Peyer's patch (tissue), 4 donors: Measurements from ENCODE around the gene CLTB. TPM values are rescaled to one million over a fixed set of nuclear protein-coding genes. Genes with fewer than 3 reads are reported as not detected.

Experiments used
- DNase-seq, 3 donors: peaks; one replicate each; pipeline ENCODE4 v3.0.0-alpha.2; 2017 to 2019
- H3K27ac ChIP-seq, 4 donors: fragments of 200-600 bp; sonication (generic); one replicate each; pipeline ENCODE4 v1.5.1; 2016 to 2019
- H3K27me3 ChIP-seq, 2 donors: fragments of 200-600 bp; sonication (generic); one replicate each; pipeline ENCODE4 v1.5.1; 2019
- H3K36me3 ChIP-seq, 3 donors: fragments of 200-600 bp; sonication (generic); one replicate each; pipeline ENCODE4 v1.5.1; 2016 to 2019
- H3K4me1 ChIP-seq, 4 donors: fragments of 200-600 bp; sonication (generic); one replicate each; pipeline ENCODE4 v1.5.1; 2016 to 2019
- H3K4me3 ChIP-seq, 4 donors: fragments of 200-600 bp; sonication (generic); 1 replicate in 3 of 4; 2 replicates in 1 of 4; pipeline ENCODE4 v1.5.1; 2016 to 2019; ENCODE audit warnings: mild to moderate bottlenecking in 1 of 4
- H3K9me3 ChIP-seq, 4 donors: fragments of 200-600 bp; sonication (generic); one replicate each; pipeline ENCODE4 v1.5.1; 2016 to 2019; ENCODE audit warnings: mild to moderate bottlenecking in 1 of 4
- CTCF ChIP-seq, 6 experiments: fragments of 450-650 bp in 4 of 6; fragments of 200-600 bp in 2 of 6; sonication (generic) in 1 of 6; IDR thresholded peaks; one replicate each; pipeline ENCODE4 v1.5.1; 2017 to 2019; ENCODE audit warnings: antibody characterized with exemption in 6 of 6, mild to moderate bottlenecking in 3 of 6, moderate library complexity in 1 of 6
- POLR2A ChIP-seq, 2 donors: fragments of 450-650 bp; IDR thresholded peaks; one replicate each; pipeline ENCODE4 v1.5.1; 2017; ENCODE audit warnings: antibody characterized with exemption in 2 of 2, mild to moderate bottlenecking in 2 of 2, moderate library complexity in 2 of 2
- total RNA-seq, 4 donors: library from RNA; depleted of rRNA; stranded (reverse); fragments of >200 nt; gene quantifications; one replicate each; pipeline ENCODE4 v1.1.0, GENCODE V29; 2016

The CLTB gene
- total RNA-seq, 4 donors from 2014 or later: 87.5 to 211 (median 196) TPM

- Histone ChIP-seq H3K4me1 (peaks cover 2 to 41% (median 10%) of the 10 kb centered on the region in 4 donors), H3K4me3 (peak overlapping the region in 3 of 4 donors; percentile 83 to 91 (median 91)), H3K27me3 (no peaks in the 10 kb centered on the region), H3K27ac (peak overlapping the region; percentile 84 to 98 (median 92)), H3K9me3 (no peaks in the 10 kb centered on the region), H3K36me3 (no peaks in the 10 kb centered on the region)
- DNase-seq: no peak
- TF ChIP-seq CTCF (IDR thresholded peaks at IDR 0.05): no peak
- no peak for TF ChIP-seq POLR2A (IDR thresholded peaks at IDR 0.05)
Observed at GRCh38 chr5:176416965-176417364, 626 bp upstream of the CLTB start.

DNA sequence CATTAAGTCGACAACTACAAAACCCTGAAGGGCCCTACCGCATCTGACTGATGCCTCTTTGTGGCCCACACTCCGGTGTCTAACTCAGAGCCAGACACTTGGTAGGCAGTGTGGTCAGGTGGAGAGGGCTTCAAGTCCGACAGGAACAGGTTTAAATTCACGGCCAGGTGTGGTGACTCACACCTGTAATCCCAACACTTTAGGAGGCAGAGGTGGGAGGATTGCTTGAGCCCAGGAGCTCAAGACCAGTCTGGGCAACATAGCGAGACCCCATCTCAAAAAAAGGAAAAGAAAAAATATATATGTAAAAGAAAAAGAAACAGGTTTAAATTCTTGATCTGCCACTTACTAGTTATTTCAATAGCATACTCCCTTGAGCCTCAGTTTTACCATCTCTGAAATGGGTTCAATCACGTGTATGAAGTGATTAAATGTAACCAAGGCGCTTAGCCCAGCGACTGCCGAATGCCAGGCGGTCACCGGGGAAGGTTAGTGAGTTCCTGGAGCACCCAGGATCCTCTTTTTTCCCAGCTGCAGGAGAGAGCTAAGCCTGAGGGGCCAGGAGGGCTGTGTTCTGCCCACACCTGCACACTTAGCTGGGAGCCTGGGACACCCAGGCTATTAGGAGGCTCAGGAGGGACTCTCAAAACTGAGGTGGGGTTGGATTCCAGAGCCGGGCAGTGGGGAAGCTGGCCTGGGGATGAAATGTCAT, 943 bp downstream of the CLTB start:
- Histone ChIP-seq H3K4me1 (peaks cover 2 to 50% (median 10%) of the 10 kb centered on the region in 4 donors), H3K27ac (peak overlapping the region; percentile 84 to 98 (median 92)), H3K27me3 (no peaks in the 10 kb centered on the region), H3K4me3 (peak overlapping the region; percentile 83 to 99 (median 91)), H3K36me3 (peaks cover 0 to under 1% (median 0%) of the 10 kb centered on the region in 3 donors), H3K9me3 (no peaks in the 10 kb centered on the region)
- TF ChIP-seq POLR2A (IDR thresholded peaks at IDR 0.05) (no peak), CTCF (IDR thresholded peaks at IDR 0.05) (no peak)
- no peak for DNase-seq

GRCh38 chr5:176414704-176415103, 1.6 kb downstream of the CLTB start:
- TF ChIP-seq POLR2A (IDR thresholded peaks at IDR 0.05): no peak
- TF ChIP-seq CTCF (IDR thresholded peaks at IDR 0.05): no peak
- Histone ChIP-seq H3K36me3 (peaks cover 0 to 7% (median 0%) of the 10 kb centered on the region in 3 donors), H3K27ac (peak overlapping the region in 2 of 4 donors; percentile 28 to 95), H3K9me3 (no peaks in the 10 kb centered on the region), H3K4me3 (peak overlapping the region in 2 of 4 donors; percentile 91 to 99), H3K4me1 (peaks cover 2 to 50% (median 10%) of the 10 kb centered on the region in 4 donors), H3K27me3 (no peaks in the 10 kb centered on the region)
- no peak for DNase-seq

GRCh38 chr5:176413709-176414191, 2.6 kb downstream of the CLTB start:
- no peak for DNase-seq
- no peaks in the 10 kb centered on the region for H3K9me3 ChIP-seq
- H3K4me1 ChIP-seq: peaks cover 2 to 50% (median 10%) of the 10 kb centered on the region in 4 donors
- no peaks in the 10 kb centered on the region for H3K27me3 ChIP-seq
- TF ChIP-seq CTCF (IDR thresholded peaks at IDR 0.05) (no peak), POLR2A (IDR thresholded peaks at IDR 0.05) (no peak)
- H3K4me3 ChIP-seq: peak overlapping the region in 1 of 4 donors; percentile 12
- H3K36me3 ChIP-seq: peaks cover 0 to 16% (median 0%) of the 10 kb centered on the region in 3 donors
- H3K27ac ChIP-seq: peak overlapping the region in 2 of 4 donors; percentile 28 to 40

GRCh38 chr5:176413255-176413565, 3.1 kb downstream of the CLTB start:
- Histone ChIP-seq H3K9me3 (no peaks in the 10 kb centered on the region), H3K4me3 (no peak overlapping the region), H3K27ac (peak overlapping the region in 2 of 4 donors; percentile 28 to 40), H3K4me1 (peaks cover 2 to 50% (median 10%) of the 10 kb centered on the region in 4 donors), H3K27me3 (no peaks in the 10 kb centered on the region), H3K36me3 (peaks cover 0 to 21% (median 0%) of the 10 kb centered on the region in 3 donors)
- TF ChIP-seq POLR2A (IDR thresholded peaks at IDR 0.05) (no peak), CTCF (IDR thresholded peaks at IDR 0.05) (no peak)
- DNase-seq: peak in 1 of 3 donors; percentile 46
